Esophagus muscularis mucosa (tissue), 4 donors: ENCODE measurements around the gene BTBD3.
A peak's percentile ranks its signal among the peaks of the same experiment; 100 is the strongest.

ENCODE experiments used
- EP300 ChIP-seq: sonication (generic); formaldehyde crosslinking; IDR thresholded peaks from one replicate; pipeline ENCODE4 v1.6.1; 2017; ENCODE audit warnings: antibody characterized with exemption
- POLR2A ChIP-seq: fragments of 450-650 bp; IDR thresholded peaks from one replicate; pipeline ENCODE4 v1.6.1; 2017; ENCODE audit warnings: antibody characterized with exemption, moderate library complexity, mild to moderate bottlenecking, low read depth
- POLR2AphosphoS5 ChIP-seq, 2 donors: sonication (generic); formaldehyde crosslinking; IDR thresholded peaks; one replicate each; pipeline ENCODE4 v1.6.1; 2017; ENCODE audit warnings: antibody characterized with exemption in 2 of 2
- TF ChIP-seq, protein P1 (sequence below), 3 experiments: fragments of 200-600 bp in 2 of 3; fragments of 450-650 bp in 1 of 3; sonication (generic) in 2 of 3; IDR thresholded peaks; one replicate each; pipeline ENCODE4 v1.5.1; 2017 to 2019; ENCODE audit warnings: antibody characterized with exemption in 3 of 3, mild to moderate bottlenecking in 2 of 3, moderate library complexity in 1 of 3

DNA sequence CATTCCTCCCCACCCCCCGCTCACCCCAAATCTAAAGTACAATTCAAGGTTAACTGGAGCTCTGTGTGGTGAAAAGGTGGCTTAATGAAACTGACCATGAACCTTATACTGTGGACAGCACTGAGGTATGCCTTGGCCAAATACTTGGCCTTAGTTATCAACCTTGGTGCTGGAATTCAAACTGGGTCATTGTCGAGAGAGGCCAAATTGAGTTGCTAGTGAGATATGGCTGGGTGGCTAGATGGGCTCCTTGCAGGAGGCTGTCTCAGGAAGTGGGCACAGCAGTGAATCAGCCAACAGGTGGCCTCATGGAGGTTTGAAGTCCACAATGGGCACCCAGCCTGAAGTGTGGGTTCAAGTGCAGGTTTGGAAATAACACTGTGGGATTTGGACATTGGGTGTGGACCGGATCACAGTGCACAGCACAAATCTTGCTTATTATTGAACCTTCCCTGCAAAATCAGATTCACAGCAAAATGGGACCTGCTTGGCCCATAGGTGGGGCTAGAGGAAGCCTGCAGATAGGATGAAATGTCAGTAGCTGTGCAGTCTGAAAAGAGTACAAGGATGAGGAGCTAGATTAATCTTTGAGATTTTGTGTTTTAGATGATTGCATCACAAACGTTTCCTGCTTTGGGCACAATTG lies 5.6 kb upstream of the BTBD3 start:
- TF ChIP-seq EP300 (no peak), POLR2A (no peak), POLR2AphosphoS5 (IDR thresholded peaks at IDR 0.05) (no peak)
- TF ChIP-seq, protein P1, sequence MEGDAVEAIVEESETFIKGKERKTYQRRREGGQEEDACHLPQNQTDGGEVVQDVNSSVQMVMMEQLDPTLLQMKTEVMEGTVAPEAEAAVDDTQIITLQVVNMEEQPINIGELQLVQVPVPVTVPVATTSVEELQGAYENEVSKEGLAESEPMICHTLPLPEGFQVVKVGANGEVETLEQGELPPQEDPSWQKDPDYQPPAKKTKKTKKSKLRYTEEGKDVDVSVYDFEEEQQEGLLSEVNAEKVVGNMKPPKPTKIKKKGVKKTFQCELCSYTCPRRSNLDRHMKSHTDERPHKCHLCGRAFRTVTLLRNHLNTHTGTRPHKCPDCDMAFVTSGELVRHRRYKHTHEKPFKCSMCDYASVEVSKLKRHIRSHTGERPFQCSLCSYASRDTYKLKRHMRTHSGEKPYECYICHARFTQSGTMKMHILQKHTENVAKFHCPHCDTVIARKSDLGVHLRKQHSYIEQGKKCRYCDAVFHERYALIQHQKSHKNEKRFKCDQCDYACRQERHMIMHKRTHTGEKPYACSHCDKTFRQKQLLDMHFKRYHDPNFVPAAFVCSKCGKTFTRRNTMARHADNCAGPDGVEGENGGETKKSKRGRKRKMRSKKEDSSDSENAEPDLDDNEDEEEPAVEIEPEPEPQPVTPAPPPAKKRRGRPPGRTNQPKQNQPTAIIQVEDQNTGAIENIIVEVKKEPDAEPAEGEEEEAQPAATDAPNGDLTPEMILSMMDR (IDR thresholded peaks at IDR 0.05) = peak in 1 of 3 experiments; percentile 39
